ENCODE measurements around the gene L1CAM. TPM values are rescaled to one million over a fixed set of nuclear protein-coding genes. Genes with fewer than 3 reads are reported as not detected.

The L1CAM gene, protein sequence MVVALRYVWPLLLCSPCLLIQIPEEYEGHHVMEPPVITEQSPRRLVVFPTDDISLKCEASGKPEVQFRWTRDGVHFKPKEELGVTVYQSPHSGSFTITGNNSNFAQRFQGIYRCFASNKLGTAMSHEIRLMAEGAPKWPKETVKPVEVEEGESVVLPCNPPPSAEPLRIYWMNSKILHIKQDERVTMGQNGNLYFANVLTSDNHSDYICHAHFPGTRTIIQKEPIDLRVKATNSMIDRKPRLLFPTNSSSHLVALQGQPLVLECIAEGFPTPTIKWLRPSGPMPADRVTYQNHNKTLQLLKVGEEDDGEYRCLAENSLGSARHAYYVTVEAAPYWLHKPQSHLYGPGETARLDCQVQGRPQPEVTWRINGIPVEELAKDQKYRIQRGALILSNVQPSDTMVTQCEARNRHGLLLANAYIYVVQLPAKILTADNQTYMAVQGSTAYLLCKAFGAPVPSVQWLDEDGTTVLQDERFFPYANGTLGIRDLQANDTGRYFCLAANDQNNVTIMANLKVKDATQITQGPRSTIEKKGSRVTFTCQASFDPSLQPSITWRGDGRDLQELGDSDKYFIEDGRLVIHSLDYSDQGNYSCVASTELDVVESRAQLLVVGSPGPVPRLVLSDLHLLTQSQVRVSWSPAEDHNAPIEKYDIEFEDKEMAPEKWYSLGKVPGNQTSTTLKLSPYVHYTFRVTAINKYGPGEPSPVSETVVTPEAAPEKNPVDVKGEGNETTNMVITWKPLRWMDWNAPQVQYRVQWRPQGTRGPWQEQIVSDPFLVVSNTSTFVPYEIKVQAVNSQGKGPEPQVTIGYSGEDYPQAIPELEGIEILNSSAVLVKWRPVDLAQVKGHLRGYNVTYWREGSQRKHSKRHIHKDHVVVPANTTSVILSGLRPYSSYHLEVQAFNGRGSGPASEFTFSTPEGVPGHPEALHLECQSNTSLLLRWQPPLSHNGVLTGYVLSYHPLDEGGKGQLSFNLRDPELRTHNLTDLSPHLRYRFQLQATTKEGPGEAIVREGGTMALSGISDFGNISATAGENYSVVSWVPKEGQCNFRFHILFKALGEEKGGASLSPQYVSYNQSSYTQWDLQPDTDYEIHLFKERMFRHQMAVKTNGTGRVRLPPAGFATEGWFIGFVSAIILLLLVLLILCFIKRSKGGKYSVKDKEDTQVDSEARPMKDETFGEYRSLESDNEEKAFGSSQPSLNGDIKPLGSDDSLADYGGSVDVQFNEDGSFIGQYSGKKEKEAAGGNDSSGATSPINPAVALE
- 16.7 to 20.3 TPM (median 17.5 TPM) in 5 replicates for total RNA-seq (2022; extraction: Qiagen RNA extraction; ENCODE audit: low read depth)

DNA sequence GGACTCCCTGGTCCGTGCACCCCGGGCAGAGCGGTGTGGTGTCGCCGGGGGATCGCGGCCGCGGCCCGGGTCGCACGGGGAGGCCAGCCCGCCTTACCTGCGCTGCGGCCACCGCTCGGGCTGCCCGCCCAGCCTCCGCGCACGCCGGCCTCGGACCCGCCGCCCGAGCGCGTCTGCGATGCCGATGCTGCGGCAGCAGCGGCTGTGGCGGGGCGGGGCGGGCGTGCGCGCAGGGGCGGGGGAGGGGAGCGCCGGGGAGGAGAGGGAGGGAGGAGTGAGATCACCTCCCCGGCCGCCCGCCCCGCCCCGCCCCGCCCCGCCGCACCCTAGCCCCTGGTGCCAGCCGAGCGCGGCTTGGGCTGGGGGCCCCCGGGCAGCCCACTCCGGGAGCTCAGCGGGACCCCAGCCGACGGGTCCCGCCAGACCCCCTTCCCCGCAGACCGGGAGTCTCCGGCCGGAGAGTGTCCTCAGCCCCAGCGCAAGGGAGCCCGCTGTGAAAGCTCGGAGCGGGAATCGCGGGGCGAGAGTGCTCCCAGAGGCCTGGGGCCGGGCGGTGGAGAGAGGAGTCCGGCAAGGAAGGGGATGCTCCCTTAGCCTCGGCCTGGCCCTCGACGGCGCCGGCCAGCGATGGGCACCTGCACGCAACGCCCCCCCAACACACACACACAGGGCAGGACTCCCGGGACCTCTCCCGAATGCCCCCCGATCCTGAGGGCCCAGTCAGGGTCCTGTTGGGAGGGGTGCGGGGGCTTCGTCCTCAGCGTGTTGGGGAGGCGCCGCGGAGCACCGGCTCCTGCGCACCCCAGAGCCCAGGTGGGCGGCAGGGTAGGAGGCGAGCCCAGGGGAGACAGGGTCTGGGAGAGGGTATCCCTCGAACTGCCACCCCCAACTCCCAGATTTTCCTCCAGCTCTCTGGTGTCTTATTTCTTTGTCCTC lies at the start of gene L1CAM:
Gene L1CAM, minus strand, starts transcription at position 206 of the 936 bp plus-strand sequence. CDS start 10,337 bp downstream, outside the sequence.

GRCh38 chrX:153934762-153935325 lies 48.9 kb upstream of the L1CAM start, which contains the start of gene NAA10:
Gene NAA10 (minus strand): TSS chrX:153935037. CDS start chrX:153934904, 133 bp downstream.

GRCh38 chrX:153925739-153926551 lies 40.0 kb upstream of the L1CAM start, which contains the start of gene ARHGAP4:
Gene ARHGAP4 (minus strand): TSS chrX:153926264. CDS start chrX:153926202, 62 bp downstream.

GRCh38 chrX:153903991-153904957 lies 18.3 kb upstream of the L1CAM start, which contains the start of gene AVPR2:
Gene AVPR2 (plus strand): TSS chrX:153904673. CDS start chrX:153905146, 473 bp downstream.

GRCh38 chrX:153829799-153830639 lies 56.0 kb downstream of the L1CAM start, which contains the start of gene PDZD4:
Gene PDZD4 (minus strand): TSS chrX:153830544. CDS start chrX:153830298, 246 bp downstream.

Other genes with a start within 250 kb of the L1CAM start
- gene DUSP9, start 239.0 kb downstream of the L1CAM start, total RNA-seq (2022; extraction: Qiagen RNA extraction; ENCODE audit: low read depth), result 1.00 to 1.8 TPM (median 1.5 TPM) in 5 replicates
- gene PNCK, start 212.4 kb downstream of the L1CAM start, total RNA-seq (2022; extraction: Qiagen RNA extraction; ENCODE audit: low read depth), result 0.13 to 0.31 TPM (median 0.24 TPM) in 4 of 5 replicates, not detected in the other
- gene SLC6A8, start 198.2 kb downstream of the L1CAM start, total RNA-seq (2022; extraction: Qiagen RNA extraction; ENCODE audit: low read depth), result 11.3 to 13.3 TPM (median 11.9 TPM) in 5 replicates
- gene BCAP31, start 161.8 kb downstream of the L1CAM start, total RNA-seq (2022; extraction: Qiagen RNA extraction; ENCODE audit: low read depth), result 350 to 420 TPM (median 366 TPM) in 5 replicates
- 2.3 to 4.7 TPM (median 3.6 TPM) in 5 replicates for gene ABCD1, start 161.3 kb downstream of the L1CAM start, total RNA-seq (2022; extraction: Qiagen RNA extraction; ENCODE audit: low read depth)
- 2.4 to 4.3 TPM (median 3.6 TPM) in 5 replicates for gene PLXNB3, start 121.9 kb downstream of the L1CAM start, total RNA-seq (2022; extraction: Qiagen RNA extraction; ENCODE audit: low read depth)
- gene SRPK3, start 105.1 kb downstream of the L1CAM start, total RNA-seq (2022; extraction: Qiagen RNA extraction; ENCODE audit: low read depth), result not detected in 5 replicates
- gene IDH3G, start 91.8 kb downstream of the L1CAM start, total RNA-seq (2022; extraction: Qiagen RNA extraction; ENCODE audit: low read depth), result 58.5 to 62.8 TPM (median 59.4 TPM) in 5 replicates
- gene SSR4, start 91.5 kb downstream of the L1CAM start, total RNA-seq (2022; extraction: Qiagen RNA extraction; ENCODE audit: low read depth), result 399 to 451 TPM (median 405 TPM) in 5 replicates
- 2.2 to 4.1 TPM (median 3.4 TPM) in 5 replicates for gene PDZD4, start 55.6 kb downstream of the L1CAM start, total RNA-seq (2022; extraction: Qiagen RNA extraction; ENCODE audit: low read depth)
- not detected in 5 replicates for gene AVPR2, start 18.5 kb upstream of the L1CAM start, total RNA-seq (2022; extraction: Qiagen RNA extraction; ENCODE audit: low read depth)
- gene ARHGAP4, start 40.1 kb upstream of the L1CAM start, total RNA-seq (2022; extraction: Qiagen RNA extraction; ENCODE audit: low read depth), result 0.80 to 2.0 TPM (median 1.2 TPM) in 5 replicates
- gene NAA10, start 48.9 kb upstream of the L1CAM start, total RNA-seq (2022; extraction: Qiagen RNA extraction; ENCODE audit: low read depth), result 194 to 251 TPM (median 220 TPM) in 5 replicates
- gene RENBP, start 58.5 kb upstream of the L1CAM start, total RNA-seq (2022; extraction: Qiagen RNA extraction; ENCODE audit: low read depth), result 0.09 to 0.29 TPM (median 0.14 TPM) in 4 of 5 replicates, not detected in the other
- 32.7 to 37.9 TPM (median 37.7 TPM) in 5 replicates for gene HCFC1, start 85.6 kb upstream of the L1CAM start, total RNA-seq (2022; extraction: Qiagen RNA extraction; ENCODE audit: low read depth)
- gene TMEM187, start 86.6 kb upstream of the L1CAM start, total RNA-seq (2022; extraction: Qiagen RNA extraction; ENCODE audit: low read depth), result 4.8 to 7.7 TPM (median 6.3 TPM) in 5 replicates
- gene IRAK1, start 133.7 kb upstream of the L1CAM start, total RNA-seq (2022; extraction: Qiagen RNA extraction; ENCODE audit: low read depth), result 196 to 229 TPM (median 217 TPM) in 5 replicates
- 17.6 to 22.6 TPM (median 18.4 TPM) in 5 replicates for gene MECP2, start 211.5 kb upstream of the L1CAM start, total RNA-seq (2022; extraction: Qiagen RNA extraction; ENCODE audit: low read depth)

Measured in A549 treated with GW870086 at 1 μM for 4 hours (cell line).